Umbilical cord (tissue), 2 donors: ENCODE measurements around the gene CERS1. TPM values are rescaled to one million over a fixed set of nuclear protein-coding genes. Genes with fewer than 3 reads are reported as not detected.

Experiments used
- DNase-seq: peaks from one replicate; pipeline ENCODE4 v3.0.0-alpha.2; 2015; ENCODE audit warnings: low spot score
- total RNA-seq: library from RNA; depleted of rRNA; stranded (reverse); fragments of >200 nt; gene quantifications from one replicate; pipeline ENCODE4 v1.2.3, GENCODE V29; 2014; ENCODE audit warnings: low replicate concordance; ENCODE audit not compliant: insufficient read depth

The CERS1 gene
- total RNA-seq, 1 donor from 2014 or later: not detected

DNA sequence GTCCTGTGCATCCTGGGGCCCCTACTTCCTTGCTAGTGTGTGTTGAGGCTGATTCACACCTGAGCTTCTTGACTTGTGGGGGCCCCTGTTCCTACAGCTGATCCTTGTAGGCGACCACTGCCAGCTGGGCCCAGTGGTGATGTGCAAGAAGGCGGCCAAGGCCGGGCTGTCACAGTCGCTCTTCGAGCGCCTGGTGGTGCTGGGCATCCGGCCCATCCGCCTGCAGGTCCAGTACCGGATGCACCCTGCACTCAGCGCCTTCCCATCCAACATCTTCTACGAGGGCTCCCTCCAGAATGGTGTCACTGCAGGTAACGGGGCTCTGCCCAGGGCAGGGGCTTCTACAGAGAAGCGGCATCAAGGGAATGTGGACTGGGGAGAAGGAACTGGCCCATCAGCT, 38.7 kb downstream of the CERS1 start:
- DNase-seq: no peak

DNA sequence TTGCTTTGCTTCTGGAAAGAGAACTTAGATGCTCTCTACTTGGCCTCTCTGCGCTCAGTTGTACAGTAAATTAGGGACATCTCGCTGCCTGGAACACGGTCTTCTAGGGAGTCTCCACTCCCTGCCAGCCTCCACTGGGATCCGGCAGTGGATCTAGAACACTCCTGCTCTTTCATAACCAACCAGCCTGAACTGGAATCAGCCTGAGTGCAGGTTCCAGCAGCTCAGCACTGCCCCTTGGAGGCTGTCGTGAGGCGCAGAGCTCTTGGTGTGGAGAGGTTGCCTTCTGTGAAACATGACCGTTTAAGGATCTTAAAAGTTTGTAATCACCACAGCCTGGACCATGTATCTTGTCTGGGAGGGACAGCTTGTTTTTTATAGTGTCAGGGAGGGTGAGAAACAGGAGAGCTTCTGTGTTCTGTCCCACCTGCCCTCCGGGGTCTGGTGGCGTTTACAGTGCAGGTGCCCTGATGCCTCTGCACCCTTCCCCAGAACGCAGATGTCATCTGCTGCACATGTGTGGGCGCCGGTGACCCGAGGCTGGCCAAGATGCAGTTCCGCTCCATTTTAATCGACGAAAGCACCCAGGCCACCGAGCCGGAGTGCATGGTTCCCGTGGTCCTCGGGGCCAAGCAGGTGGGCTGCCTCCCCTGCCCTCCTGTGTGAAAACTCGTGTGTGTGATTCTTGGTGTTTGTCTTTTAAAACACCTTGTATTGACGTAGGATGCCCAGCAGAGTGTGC, 39.4 kb downstream of the CERS1 start:
- DNase-seq: peak; percentile 44

DNA sequence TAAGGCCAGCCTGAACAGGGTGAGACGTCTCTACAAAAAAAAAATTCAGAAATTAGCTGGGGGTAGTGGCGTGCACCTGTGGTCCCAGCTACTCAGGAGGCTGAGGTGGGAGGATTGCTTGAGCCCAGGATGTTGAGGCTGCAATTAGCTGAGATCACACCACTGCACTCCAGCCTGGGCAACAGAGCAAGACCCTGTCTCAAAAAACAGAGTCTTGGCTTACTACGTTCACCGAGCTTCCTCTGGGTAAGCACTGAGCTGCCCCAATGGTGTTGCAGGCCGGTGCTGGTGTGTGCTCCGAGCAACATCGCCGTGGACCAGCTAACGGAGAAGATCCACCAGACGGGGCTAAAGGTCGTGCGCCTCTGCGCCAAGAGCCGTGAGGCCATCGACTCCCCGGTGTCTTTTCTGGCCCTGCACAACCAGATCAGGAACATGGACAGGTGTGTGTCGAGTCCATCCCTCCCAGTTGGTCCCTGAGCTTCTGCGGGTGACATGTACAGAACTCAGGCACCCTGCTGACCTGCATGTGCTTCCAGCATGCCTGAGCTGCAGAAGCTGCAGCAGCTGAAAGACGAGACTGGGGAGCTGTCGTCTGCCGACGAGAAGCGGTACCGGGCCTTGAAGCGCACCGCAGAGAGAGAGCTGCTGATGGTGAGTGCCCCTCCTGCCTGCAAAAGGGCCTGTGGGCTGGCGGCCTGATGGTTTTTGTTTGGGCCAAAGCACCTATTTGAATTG, 40.1 kb downstream of the CERS1 start:
- no peak for DNase-seq

DNA sequence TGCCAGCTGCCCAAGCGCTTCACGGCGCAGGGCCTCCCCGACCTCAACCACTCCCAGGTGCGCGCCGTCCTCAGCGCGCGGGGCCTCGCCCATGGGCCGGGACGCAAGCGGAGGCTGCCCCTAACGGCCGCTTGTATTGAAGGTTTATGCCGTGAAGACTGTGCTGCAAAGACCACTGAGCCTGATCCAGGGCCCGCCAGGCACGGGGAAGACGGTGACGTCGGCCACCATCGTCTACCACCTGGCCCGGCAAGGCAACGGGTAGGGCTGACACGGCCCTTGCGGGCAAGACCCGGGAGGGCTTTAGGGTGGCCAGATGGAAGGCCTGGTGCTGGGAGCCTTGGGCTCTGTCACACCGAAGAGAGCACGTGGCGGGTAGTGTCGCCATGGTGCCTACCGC, 41.0 kb downstream of the CERS1 start:
- DNase-seq: no peak

DNA sequence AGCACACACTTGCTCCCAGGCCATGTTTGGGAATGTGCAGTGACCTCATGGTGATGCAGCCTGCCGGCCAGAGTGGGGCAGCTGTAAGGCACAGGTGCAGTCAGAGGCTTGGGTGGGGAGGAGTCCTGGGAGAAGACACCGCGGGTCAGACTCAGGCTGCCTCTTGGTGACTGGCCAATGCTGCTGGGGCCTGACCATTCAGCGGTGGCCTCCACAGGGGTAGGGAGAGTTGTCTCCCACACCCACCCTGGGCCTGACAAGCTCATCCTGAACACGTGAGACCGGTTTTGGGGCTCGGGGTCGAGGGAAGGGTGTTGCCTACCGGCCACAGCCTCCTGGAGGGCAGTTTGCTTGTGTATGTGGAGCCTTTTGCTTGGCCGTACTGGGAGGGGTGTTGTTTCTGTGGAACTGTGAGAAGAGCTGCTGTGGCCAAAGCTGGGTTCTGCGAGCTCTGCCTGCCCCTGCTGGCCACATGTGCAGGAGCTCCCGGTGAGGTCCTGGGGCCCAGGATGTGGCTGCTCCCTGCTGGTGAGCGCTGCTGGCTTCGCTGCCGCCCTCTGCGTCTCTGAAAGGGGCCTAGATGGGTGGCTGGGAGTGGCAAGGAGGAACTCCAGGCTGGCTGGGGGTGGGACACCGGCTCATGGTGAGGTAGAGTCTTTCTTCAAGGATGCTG, 42.1 kb downstream of the CERS1 start:
- DNase-seq: no peak

DNA sequence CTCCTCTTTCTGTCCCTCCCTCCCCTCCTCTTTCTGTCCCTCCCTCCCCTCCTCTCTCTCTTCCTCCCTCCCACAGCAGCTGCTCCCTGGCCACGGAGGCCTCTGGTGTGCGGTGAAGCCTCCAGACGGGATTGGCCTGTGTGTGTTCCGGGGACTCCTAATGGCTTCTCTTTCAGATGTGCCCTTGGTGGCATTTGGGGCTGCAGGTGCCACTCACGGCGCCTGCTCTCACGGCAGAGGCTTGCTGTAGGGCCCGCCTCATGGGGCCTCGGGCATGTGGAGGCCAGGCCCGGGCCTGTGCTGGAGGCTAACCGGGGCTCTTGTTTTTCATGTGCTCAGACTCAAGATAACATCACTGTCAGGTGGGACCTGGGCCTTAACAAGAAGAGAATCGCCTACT, 43.3 kb downstream of the CERS1 start:
- peak; percentile 30 for DNase-seq

DNA sequence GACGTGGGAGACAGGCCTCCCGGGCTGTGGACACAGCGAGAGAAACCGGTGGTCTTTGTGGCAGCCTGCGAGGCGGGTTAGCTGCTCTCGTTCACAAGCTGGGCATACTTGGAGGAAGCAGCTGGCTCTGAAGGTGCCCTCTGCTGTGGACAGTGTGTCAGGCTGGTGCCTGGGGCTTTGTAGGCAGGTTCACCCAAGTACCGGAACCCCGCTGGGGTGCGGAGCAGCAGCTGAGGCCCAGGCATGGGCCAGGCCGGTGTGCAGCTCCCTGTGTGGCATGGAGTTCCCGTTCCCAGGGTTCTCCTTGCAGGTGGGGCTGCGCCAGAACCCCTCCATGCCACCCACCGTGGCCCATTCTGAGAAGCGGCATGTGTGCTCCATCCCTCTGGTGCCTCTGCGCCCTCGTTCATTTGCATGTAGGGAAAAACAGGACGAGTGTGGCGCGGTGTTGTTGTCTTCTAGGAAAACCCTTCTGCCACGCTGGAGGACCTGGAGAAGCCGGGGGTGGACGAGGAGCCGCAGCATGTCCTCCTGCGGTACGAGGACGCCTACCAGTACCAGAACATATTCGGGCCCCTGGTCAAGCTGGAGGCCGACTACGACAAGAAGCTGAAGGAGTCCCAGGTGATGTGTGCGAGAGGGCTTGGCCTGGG, 44.2 kb downstream of the CERS1 start:
- no peak for DNase-seq

DNA sequence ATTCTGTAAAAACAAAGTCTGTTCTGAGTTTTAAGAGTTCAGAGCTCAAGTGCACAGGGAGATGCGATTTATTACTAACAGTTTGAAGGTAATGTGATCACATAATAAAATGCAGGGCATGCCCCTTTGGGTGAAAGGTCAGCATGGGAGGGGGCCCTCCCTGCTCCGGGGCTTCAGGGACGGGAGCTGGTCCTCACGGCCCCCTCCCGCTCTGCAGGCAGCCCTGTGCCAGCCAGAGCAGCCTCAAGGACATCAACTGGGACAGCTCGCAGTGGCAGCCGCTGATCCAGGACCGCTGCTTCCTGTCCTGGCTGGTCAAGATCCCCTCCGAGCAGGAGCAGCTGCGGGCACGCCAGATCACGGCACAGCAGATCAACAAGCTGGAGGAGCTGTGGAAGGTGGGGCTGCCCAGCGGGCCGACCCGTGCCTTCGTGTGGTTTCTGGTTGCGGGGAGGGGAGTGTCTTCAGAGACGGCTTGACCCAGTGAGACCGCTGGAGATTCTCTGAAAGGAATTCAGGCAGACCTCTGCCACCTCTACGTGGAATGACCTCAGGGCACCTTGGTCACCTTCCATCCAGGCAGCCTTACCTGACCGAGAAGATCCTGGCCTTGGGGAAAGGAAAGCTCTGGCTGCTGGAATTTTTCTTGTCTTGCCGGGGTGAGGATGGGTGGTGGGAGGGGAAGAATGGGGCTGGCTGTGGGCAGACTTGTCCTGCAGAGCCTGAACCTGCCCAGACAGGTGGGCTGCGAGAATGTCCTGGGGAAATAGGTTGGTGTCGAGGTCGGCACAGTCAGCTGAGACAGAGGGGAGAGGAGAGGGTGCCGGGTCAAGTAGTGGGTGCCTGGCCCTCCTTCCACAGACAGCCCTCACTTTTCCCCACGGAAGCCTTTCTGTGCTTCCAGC, 45.2 kb downstream of the CERS1 start:
- DNase-seq: peak; percentile 35

DNA sequence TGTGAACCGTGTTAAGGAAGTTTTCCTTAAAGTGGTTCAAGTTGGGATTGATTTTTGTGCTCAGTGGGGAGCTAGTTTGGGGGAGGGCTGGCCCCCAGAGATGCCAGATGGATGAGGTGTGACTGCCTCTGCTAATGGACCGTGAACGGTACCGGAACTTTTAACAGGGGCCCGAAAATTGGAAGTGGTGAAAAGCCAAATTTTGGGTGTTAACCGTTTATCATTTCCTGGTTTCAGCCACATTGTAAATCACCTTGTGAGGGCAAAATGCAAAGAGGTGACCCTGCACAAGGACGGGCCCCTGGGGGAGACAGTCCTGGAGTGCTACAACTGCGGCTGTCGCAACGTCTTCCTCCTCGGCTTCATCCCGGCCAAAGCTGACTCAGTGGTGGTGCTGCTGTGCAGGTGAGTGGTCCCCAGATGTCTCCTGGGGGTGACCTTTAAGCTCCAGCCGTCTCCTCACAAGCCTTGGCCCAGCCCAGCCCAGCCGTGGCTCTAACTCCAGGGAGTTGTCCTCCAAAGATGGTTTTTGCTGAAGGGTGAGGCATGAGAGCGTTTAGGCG, 46.0 kb downstream of the CERS1 start:
- DNase-seq: no peak

DNA sequence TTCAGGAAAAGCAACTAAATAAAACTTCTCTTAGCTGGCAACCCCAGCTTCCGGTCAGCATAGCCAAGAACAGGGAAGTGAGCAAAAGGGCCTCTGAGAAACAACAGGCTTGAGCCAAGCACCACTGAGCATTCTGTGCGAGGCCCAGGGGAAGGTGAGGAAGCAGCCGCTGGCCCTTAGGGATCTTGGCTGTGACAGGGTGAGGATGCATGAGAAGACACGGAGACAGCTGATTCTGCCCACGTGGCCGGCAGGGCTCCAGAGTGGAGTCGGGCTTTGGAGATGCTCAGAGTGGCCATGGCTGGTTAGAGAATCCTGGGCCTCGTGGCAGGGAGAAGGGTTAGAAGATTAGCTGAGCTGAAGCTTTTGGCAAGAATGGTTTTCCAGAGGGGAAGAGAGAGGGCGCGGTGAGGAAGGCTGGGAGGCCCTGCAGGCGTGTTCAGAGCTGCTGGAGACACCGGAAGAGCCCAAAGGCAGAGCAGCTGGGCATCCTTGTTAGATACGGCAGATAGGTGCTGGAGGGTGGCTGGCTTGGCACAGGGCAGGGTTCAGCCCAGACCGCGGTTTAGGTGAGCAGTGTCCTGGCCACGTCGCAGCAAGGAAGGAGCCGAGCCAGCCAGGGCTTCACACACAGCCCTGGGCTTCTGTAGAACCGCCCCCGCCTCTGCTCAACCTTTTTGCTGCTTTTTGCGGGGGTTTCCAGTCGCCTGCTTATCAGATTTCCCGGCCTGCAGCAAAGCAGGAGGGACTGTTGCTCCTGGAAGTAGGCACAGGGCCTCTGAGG, 46.9 kb downstream of the CERS1 start:
- DNase-seq: peak; percentile 90

DNA sequence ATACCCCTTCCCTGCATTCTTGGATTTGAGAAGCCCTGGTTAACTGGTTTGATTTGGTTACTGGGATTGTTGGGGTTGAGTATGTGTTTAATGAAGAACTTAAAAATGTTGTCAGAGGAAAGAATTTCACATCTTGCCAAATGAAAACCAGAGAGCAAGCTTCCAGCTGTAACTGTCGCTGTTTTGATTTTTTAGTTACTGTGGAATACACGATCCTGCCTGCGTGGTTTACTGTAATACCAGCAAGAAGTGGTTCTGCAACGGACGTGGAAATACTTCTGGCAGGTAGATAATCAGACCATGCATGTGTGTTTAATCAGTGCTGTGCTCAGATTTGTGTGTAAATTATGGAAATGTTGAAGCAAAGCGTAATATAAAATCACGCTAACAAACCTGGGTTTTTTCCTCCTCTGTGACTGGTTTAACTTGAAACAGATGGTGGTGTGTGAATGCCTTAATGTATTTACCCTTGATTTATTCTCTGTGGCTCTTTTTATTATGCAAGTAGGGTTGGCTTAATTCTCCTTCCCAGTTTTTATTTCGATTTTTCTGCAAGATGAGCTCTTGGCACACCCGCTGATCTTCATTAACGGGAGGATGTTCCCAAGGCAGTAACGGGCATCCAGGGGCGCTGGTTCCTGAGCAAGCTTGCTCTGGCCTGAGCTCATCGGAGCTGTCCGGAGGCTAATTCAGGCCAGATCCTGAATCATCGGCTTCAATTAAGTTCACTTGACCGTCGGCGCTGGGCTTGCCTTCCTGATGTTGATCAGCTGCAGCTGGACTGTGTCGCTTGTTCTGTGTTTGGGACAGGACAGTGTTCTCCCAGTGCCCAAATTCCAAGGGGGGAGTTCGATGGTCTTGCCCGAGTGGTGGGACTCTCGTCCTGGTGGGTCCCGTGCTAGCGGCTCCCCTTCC, 48.2 kb downstream of the CERS1 start:
- no peak for DNase-seq

DNA sequence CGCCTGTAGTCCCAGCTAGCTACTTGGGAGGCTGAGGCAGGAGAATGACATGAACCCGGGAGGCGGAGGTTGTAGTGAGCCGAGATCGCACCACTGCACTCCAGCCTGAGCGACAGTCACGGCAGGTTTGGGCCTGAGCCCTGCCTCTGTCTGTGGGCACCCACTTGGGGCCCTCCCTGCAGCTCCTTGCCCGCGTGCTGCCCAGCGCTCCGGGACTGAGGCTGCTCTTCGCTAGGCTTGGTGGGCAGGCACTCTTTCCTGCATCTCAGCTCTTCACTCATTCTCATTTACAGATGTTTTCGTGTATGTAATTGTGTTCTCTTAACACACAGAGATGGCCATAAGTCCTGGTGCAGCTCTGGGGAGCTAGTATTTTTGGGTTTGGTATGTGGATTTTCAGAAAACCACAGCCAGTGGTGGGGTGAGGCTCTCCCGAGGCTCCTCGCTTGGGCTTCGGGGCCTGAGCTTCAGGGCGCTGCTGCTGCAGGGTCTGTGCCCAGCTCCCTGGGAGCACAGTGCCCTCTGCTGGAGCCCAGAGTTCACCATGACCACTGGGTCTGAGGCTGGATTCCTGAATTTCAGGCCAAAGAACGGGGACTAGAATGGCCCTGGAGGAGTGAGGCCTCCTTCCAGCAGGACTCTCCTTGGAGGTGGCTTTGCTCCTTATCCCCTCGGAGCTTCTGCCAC, 49.0 kb downstream of the CERS1 start:
- DNase-seq: peak; percentile 80

DNA sequence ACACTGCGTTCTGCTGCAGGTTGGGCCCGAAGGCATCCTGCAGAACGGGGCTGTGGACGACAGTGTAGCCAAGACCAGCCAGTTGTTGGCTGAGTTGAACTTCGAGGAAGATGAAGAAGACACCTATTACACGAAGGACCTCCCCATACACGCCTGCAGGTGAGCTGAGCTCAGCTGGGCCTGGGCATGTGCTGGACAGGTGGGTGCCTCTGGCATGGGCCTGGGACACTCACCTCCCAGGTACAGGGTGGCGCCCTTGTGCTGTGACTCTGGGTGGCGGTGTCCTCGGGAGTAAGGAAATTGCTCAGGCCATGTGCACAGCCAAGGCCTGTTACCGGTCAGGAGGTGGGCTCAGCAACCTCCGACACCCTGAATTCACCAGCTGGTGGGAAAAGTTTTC, 50.0 kb downstream of the CERS1 start:
- DNase-seq: no peak

DNA sequence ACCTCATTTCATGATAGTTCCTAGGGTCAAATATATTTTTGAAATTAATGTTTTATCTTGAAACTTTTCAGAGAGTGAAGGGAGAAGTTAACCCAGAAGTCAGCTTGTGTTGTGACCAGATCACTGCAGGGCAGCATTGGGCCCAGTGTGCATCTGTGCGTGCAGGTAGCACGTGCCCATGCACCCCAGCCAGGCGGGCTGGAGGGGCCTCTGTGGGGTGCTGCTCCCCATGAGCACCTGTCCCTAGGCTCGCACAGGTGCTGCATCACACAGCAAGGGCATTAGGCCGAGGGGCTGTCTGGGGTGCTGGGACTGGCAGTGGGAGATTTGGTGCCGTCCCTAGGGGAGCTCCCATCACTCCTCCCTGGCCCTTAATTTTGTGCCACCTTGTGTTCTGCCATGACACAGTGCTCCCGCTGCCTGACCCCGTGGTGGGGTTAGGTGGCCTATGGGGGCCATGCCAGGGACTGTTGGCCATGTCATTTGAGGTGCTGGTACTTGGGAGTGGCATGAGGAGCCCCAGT, 51.1 kb downstream of the CERS1 start:
- DNase-seq: no peak

DNA sequence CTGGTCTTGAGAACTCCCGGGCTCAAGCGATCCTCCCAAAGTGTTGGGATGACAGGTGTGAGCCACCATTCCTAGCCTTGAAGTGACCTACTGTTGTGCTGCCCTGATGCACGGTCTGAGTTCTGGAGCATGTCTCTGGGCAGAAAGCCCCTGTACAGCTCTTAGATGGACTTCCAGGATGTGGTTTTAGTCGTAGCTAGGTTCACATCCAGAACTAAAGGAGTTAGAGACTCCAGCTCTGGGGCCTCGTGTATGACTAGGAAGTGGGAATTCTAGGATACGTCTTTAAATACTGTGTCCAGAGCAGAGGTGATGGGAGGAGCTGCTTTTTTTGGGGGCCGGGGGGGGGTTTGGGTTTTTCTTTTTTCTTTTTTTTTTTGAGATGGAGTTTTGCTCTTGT, 52.0 kb downstream of the CERS1 start:
- no peak for DNase-seq

DNA sequence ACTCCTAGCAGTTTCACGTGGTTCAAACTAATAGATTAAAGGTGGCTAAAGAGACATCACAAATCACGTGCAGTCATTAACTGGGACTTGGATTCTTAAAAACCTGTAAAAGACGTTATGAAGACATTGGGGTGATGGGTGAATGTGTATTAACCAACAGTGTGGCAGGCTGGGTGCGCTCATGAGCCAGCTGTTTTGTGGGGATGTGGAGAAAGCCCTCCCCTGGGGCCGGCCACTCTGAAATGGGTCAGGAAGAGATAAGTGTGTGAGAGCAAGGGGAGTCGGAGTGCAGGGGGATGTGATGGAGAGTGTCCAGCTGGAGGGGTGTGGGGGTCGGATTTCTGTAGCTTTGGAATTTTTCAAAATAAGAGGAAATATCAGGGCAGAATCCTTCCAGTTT, 53.8 kb downstream of the CERS1 start:
- no peak for DNase-seq

DNA sequence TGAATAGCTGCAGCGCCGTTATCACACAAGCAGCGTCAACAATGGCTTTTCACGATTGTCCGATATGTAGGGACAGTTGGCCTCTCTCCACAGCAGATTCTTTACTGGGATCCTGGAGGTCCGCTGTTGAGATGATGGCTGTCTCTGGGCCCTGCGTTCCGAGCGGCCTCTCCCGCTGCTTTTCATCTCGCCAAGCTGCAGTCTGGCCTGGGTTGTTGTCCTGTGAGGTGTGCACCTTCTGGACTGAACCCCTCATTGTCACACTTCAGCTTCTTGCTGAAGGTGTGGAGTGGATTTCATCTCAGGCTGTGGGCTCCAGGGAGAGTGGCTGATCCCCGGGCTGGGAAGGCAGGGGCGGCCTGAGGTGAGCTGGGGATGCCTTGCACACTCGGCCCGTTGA, 54.6 kb downstream of the CERS1 start:
- no peak for DNase-seq
